Neural cell (in vitro differentiated cells): Measurements from ENCODE around the gene DEFB128. TPM values are rescaled to one million over a fixed set of nuclear protein-coding genes. Genes with fewer than 3 reads are reported as not detected.

Experiments
- H2AFZ ChIP-seq: fragments of 200-600, 300-800 bp; sonication (generic), shearing (Covaris generic); 2 replicates; pipeline ENCODE4 v1.6.0; 2014; ENCODE audit warnings: low read depth, mild to moderate bottlenecking, antibody characterized with exemption, low read length, moderate library complexity
- H3F3A ChIP-seq: fragments of 200-600 bp; shearing (Covaris generic); 2 replicates; pipeline ENCODE4 v1.6.1; 2016; ENCODE audit warnings: mild to moderate bottlenecking, moderate library complexity, mixed read lengths, antibody characterized with exemption, low read length; ENCODE audit not compliant: insufficient read depth, poor library complexity, severe bottlenecking
- H3K27ac ChIP-seq: fragments of 200-600, 300-800 bp; sonication (generic), shearing (Covaris generic); 2 replicates; pipeline ENCODE4 v1.5.1; 2014; ENCODE audit warnings: mild to moderate bottlenecking, low read length, moderate library complexity
- H3K27me3 ChIP-seq: fragments of 300-800, 200-600 bp; sonication (generic), shearing (Covaris generic); 2 replicates; pipeline ENCODE4 v1.6.0; 2014; ENCODE audit warnings: mild to moderate bottlenecking, low read depth, low read length, moderate library complexity; ENCODE audit not compliant: insufficient read depth
- H3K36me3 ChIP-seq: fragments of 300-800, 200-600 bp; sonication (generic), shearing (Covaris generic); 2 replicates; pipeline ENCODE4 v1.5.1; 2014; ENCODE audit warnings: mild to moderate bottlenecking, antibody characterized with exemption, low read length, moderate library complexity; ENCODE audit not compliant: insufficient read depth
- H3K4me2 ChIP-seq: fragments of 300-800, 200-600 bp; sonication (generic), shearing (Covaris generic); 2 replicates; pipeline ENCODE4 v1.6.0; 2014; ENCODE audit warnings: mild to moderate bottlenecking, low read length
- H3K4me3 ChIP-seq: fragments of 300-800, 200-600 bp; sonication (generic), shearing (Covaris generic); 2 replicates; pipeline ENCODE4 v1.5.1; 2014; ENCODE audit warnings: mild to moderate bottlenecking, low read length, moderate library complexity
- H3K79me2 ChIP-seq: fragments of 200-600 bp; shearing (Covaris generic); replicated peaks from 2 replicates; pipeline ENCODE4 v1.6.0; 2014; ENCODE audit warnings: mild to moderate bottlenecking, low read length, moderate library complexity; ENCODE audit not compliant: insufficient read depth
- H3K9ac ChIP-seq: fragments of 300-800, 200-600 bp; sonication (generic), shearing (Covaris generic); 2 replicates; pipeline ENCODE4 v1.6.1; 2016; ENCODE audit warnings: mild to moderate bottlenecking, low read length, mixed read lengths
- H3K9me2 ChIP-seq: fragments of 200-600 bp; shearing (Covaris generic); 2 replicates; pipeline ENCODE4 v1.6.1; 2016; ENCODE audit warnings: mild to moderate bottlenecking, low read length, mixed read lengths; ENCODE audit not compliant: insufficient read depth
- H3K9me3 ChIP-seq: fragments of 200-600, 300-800 bp; sonication (generic), shearing (Covaris generic); 2 replicates; pipeline ENCODE4 v1.6.1; 2016; ENCODE audit warnings: mild to moderate bottlenecking, mixed run types, low read length, moderate library complexity, mixed read lengths
- H4K20me1 ChIP-seq: fragments of 200-600 bp; shearing (Covaris generic); 2 replicates; pipeline ENCODE4 v1.6.1; 2016; ENCODE audit warnings: mild to moderate bottlenecking, mixed run types; ENCODE audit not compliant: insufficient read depth
- EP300 ChIP-seq: fragments of 450-650 bp; conservative IDR thresholded peaks from 2 replicates; pipeline ENCODE4 v1.6.1; 2014; ENCODE audit warnings: antibody characterized with exemption, mild to moderate bottlenecking, moderate library complexity; ENCODE audit not compliant: poor library complexity, severe bottlenecking
- EZH2 ChIP-seq: fragments of 200-600, 300-800 bp; shearing (Covaris generic), sonication (generic); IDR thresholded peaks from 2 replicates; pipeline ENCODE4 v1.6.1; 2014; ENCODE audit warnings: antibody characterized with exemption, low read length, borderline replicate concordance, mild to moderate bottlenecking; ENCODE audit not compliant: insufficient read depth, poor library complexity, severe bottlenecking
- MXI1 ChIP-seq: fragments of 450-650 bp; conservative IDR thresholded peaks from 2 replicates; pipeline ENCODE4 v1.6.1; 2014; ENCODE audit warnings: antibody characterized with exemption, mild to moderate bottlenecking; ENCODE audit not compliant: poor library complexity, severe bottlenecking
- POLR2AphosphoS5 ChIP-seq: IDR thresholded peaks from 2 replicates; pipeline ENCODE4 v1.6.1; 2012
- RAD21 ChIP-seq: fragments of 450-650 bp; conservative IDR thresholded peaks from 2 replicates; pipeline ENCODE4 v1.6.1; 2014; ENCODE audit warnings: antibody characterized with exemption, mild to moderate bottlenecking, moderate library complexity
- SMC3 ChIP-seq: fragments of 450-650 bp; conservative IDR thresholded peaks from 2 replicates; pipeline ENCODE4 v1.6.1; 2014; ENCODE audit warnings: antibody characterized with exemption, mild to moderate bottlenecking, moderate library complexity; ENCODE audit not compliant: poor library complexity
- TAF1 ChIP-seq: IDR thresholded peaks from 2 replicates; pipeline ENCODE4 v1.6.1; 2012; ENCODE audit warnings: low read depth
- polyA plus RNA-seq: library from polyadenylated mRNA; depleted of rRNA; stranded (reverse); fragments of >200 nt; gene quantifications from 2 replicates; pipeline ENCODE4 v1.2.3, GENCODE V29; 2014
- TF ChIP-seq, protein P1 (sequence below): IDR thresholded peaks from 2 replicates; pipeline ENCODE4 v1.6.1; 2012; ENCODE audit warnings: borderline replicate concordance
- TF ChIP-seq, protein P2 (sequence below): fragments of 450-650 bp; IDR thresholded peaks from 2 replicates; pipeline ENCODE4 v1.5.1; 2014; ENCODE audit warnings: antibody characterized with exemption, mild to moderate bottlenecking, moderate library complexity; ENCODE audit not compliant: poor library complexity, severe bottlenecking

DEFB128 gene
- polyA plus RNA-seq, 1 donor from 2014 or later: not detected

DNA sequence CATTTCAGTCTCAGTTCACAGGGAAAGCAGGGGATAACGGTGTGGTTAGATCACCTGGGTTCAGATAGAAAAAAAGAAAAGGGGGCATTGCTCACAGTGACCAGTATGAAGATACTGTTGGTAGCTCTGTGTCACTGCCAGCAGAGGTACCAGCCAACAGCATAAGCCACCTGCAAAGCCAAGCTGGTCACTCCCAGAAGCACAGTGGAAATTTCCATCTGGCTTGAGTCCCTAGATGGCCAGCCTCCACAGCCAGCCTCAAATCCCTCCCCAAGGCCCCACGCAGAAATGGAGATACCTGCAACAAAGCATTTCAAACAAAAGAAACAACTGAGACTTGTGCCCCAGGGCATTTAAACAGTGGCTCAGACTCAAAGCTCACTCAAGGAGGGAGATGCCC lies 20.6 kb downstream of the DEFB128 start:
- Histone ChIP-seq H3K4me2 (no peak overlapping the region), H3K27ac (no peak overlapping the region), H3K79me2 (no peaks in the 10 kb centered on the region), H3K9me3 (no peaks in the 10 kb centered on the region), H3K36me3 (no peaks in the 10 kb centered on the region), H3K27me3 (no peaks in the 10 kb centered on the region), H3K9ac (no peak overlapping the region), H3K9me2 (no peaks in the 10 kb centered on the region), H3K4me3 (no peak overlapping the region), H2AFZ (no peak overlapping the region), H3F3A (no peaks in the 10 kb centered on the region), H4K20me1 (no peaks in the 10 kb centered on the region)
- TF ChIP-seq, protein P1, sequence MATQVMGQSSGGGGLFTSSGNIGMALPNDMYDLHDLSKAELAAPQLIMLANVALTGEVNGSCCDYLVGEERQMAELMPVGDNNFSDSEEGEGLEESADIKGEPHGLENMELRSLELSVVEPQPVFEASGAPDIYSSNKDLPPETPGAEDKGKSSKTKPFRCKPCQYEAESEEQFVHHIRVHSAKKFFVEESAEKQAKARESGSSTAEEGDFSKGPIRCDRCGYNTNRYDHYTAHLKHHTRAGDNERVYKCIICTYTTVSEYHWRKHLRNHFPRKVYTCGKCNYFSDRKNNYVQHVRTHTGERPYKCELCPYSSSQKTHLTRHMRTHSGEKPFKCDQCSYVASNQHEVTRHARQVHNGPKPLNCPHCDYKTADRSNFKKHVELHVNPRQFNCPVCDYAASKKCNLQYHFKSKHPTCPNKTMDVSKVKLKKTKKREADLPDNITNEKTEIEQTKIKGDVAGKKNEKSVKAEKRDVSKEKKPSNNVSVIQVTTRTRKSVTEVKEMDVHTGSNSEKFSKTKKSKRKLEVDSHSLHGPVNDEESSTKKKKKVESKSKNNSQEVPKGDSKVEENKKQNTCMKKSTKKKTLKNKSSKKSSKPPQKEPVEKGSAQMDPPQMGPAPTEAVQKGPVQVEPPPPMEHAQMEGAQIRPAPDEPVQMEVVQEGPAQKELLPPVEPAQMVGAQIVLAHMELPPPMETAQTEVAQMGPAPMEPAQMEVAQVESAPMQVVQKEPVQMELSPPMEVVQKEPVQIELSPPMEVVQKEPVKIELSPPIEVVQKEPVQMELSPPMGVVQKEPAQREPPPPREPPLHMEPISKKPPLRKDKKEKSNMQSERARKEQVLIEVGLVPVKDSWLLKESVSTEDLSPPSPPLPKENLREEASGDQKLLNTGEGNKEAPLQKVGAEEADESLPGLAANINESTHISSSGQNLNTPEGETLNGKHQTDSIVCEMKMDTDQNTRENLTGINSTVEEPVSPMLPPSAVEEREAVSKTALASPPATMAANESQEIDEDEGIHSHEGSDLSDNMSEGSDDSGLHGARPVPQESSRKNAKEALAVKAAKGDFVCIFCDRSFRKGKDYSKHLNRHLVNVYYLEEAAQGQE: no peak
- TF ChIP-seq RAD21 (no peak), MXI1 (no peak)
- TF ChIP-seq, protein P2, sequence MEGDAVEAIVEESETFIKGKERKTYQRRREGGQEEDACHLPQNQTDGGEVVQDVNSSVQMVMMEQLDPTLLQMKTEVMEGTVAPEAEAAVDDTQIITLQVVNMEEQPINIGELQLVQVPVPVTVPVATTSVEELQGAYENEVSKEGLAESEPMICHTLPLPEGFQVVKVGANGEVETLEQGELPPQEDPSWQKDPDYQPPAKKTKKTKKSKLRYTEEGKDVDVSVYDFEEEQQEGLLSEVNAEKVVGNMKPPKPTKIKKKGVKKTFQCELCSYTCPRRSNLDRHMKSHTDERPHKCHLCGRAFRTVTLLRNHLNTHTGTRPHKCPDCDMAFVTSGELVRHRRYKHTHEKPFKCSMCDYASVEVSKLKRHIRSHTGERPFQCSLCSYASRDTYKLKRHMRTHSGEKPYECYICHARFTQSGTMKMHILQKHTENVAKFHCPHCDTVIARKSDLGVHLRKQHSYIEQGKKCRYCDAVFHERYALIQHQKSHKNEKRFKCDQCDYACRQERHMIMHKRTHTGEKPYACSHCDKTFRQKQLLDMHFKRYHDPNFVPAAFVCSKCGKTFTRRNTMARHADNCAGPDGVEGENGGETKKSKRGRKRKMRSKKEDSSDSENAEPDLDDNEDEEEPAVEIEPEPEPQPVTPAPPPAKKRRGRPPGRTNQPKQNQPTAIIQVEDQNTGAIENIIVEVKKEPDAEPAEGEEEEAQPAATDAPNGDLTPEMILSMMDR: no peak

DNA sequence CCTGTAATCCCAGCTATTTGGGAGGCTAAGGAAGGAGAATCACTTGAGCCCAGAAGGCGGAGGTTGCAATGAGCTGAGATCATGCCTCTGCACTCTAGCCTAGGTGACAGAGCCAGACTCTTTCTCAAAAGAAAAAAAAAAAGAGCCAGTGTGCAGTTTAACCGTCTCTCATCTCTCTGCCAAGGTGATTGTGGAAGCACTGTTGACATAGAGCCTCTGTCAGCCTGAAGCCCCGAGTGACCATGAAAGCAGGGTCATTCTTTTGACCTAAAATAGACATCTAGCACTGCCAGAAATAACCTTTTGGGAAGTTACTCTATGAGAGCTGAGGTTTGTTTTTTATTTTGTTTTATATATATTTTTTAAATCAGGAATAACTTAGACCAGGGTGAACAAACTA lies 24.9 kb downstream of the DEFB128 start:
- Histone ChIP-seq H3K27me3 (peaks cover 2% of the 10 kb centered on the region), H3K4me3 (no peak overlapping the region), H3K9me3 (no peaks in the 10 kb centered on the region), H4K20me1 (no peaks in the 10 kb centered on the region), H3K27ac (no peak overlapping the region), H3F3A (no peaks in the 10 kb centered on the region), H3K4me2 (no peak overlapping the region), H3K36me3 (no peaks in the 10 kb centered on the region), H2AFZ (no peak overlapping the region), H3K9ac (no peak overlapping the region), H3K9me2 (no peaks in the 10 kb centered on the region), H3K79me2 (no peaks in the 10 kb centered on the region)
- no peak for TF ChIP-seq EZH2
- TF ChIP-seq RAD21: no peak
- TF ChIP-seq, protein P1: no peak
- TF ChIP-seq MXI1: no peak
- TF ChIP-seq, protein P2: no peak
- no peak for TF ChIP-seq TAF1
- no peak for TF ChIP-seq EP300
- no peak for TF ChIP-seq SMC3
- no peak for TF ChIP-seq POLR2AphosphoS5
